ENCODE results near the gene CHL1.

- TF ChIP-seq CTCF (conservative IDR thresholded peaks at IDR 0.05 in 1 of 2, IDR thresholded peaks at IDR 0.05 in 1 of 2; ENCODE audit: low read depth in 1 of 2, low read length in 2 of 2) (no peak), EZH2 (IDR thresholded peaks at IDR 0.05; ENCODE audit: low read length, missing control alignments) (no peak)
Measured at GRCh38 chr3:184976-185375, 11.6 kb upstream of the CHL1 start.

Data from fibroblast of lung (primary cell).